Activated naive CD8-positive, alpha-beta T cell treated with anti-CD3 and anti-CD28 coated beads for 36 hours (primary cell): ENCODE measurements around the gene CCDC80. TPM values are rescaled to one million over a fixed set of nuclear protein-coding genes. Genes with fewer than 3 reads are reported as not detected.
A peak's percentile ranks its signal among the peaks of the same experiment; 100 is the strongest.

Experiments
- DNase-seq: peaks from one replicate; pipeline ENCODE4 v3.0.0; 2021
- H3K27ac Mint-ChIP-seq: one replicate; pipeline ENCODE4 v1.8.0; 2022; ENCODE audit warnings: mild to moderate bottlenecking, moderate library complexity, mixed read lengths
- H3K27me3 Mint-ChIP-seq: one replicate; pipeline ENCODE4 v1.8.0; 2022; ENCODE audit warnings: mild to moderate bottlenecking, mixed read lengths
- H3K36me3 Mint-ChIP-seq: one replicate; pipeline ENCODE4 v1.8.0; 2021; ENCODE audit warnings: mild to moderate bottlenecking, mixed read lengths
- H3K4me1 Mint-ChIP-seq: one replicate; pipeline ENCODE4 v1.8.0; 2021; ENCODE audit warnings: mixed read lengths
- H3K4me3 Mint-ChIP-seq: one replicate; pipeline ENCODE4 v1.8.0; 2022; ENCODE audit warnings: mild to moderate bottlenecking, moderate library complexity, mixed read lengths
- H3K9me3 Mint-ChIP-seq: one replicate; pipeline ENCODE4 v1.8.0; 2022; ENCODE audit warnings: mixed read lengths
- total RNA-seq, 2 experiments: library from RNA; stranded (reverse); gene quantifications; one replicate each; pipeline ENCODE4 v1.2.3, GENCODE V29; 2021

The CCDC80 gene
- not detected for total RNA-seq

- Mint-ChIP-seq H3K9me3 (no peaks in the 10 kb centered on the region), H3K27me3 (no peaks in the 10 kb centered on the region), H3K4me1 (peaks cover 14% of the 10 kb centered on the region), H3K27ac (no peak within 1 kb of the TSS), H3K4me3 (no peak within 1 kb of the TSS), H3K36me3 (no peaks in the 10 kb centered on the region)
- DNase-seq, result no peak
Observed at GRCh38 chr3:112640930-112641801, at the start of gene CCDC80. Gene CCDC80, minus strand, starts transcription at chr3:112641143. Its CDS starts 1,238 bp downstream, at chr3:112639905.

- Mint-ChIP-seq H3K9me3 (no peaks in the 10 kb centered on the region), H3K4me3 (no peak overlapping the region), H3K4me1 (peaks cover 10% of the 10 kb centered on the region), H3K27me3 (peaks cover 4% of the 10 kb centered on the region), H3K36me3 (no peaks in the 10 kb centered on the region), H3K27ac (no peak overlapping the region)
- DNase-seq, result no peak
Observed at GRCh38 chr3:112689989-112690388, 49.0 kb upstream of the CCDC80 start.

GRCh38 chr3:112689385-112689784, 48.4 kb upstream of the CCDC80 start:
- DNase-seq, result no peak

GRCh38 chr3:112688819-112689218, 47.9 kb upstream of the CCDC80 start:
- no peaks in the 10 kb centered on the region for H3K9me3 Mint-ChIP-seq
- H3K27me3 Mint-ChIP-seq, result peaks cover 10% of the 10 kb centered on the region
- DNase-seq, result no peak
- peaks cover 10% of the 10 kb centered on the region for H3K4me1 Mint-ChIP-seq
- no peaks in the 10 kb centered on the region for H3K36me3 Mint-ChIP-seq
- H3K4me3 Mint-ChIP-seq, result no peak overlapping the region
- no peak overlapping the region for H3K27ac Mint-ChIP-seq

More at GRCh38 chr3:112689385-112689784, 48.4 kb upstream of the CCDC80 start:
- no peak overlapping the region for H3K4me3 Mint-ChIP-seq
- H3K27ac Mint-ChIP-seq, result no peak overlapping the region
- H3K9me3 Mint-ChIP-seq, result no peaks in the 10 kb centered on the region
- H3K36me3 Mint-ChIP-seq, result no peaks in the 10 kb centered on the region
- peaks cover 10% of the 10 kb centered on the region for H3K4me1 Mint-ChIP-seq
- peaks cover 8% of the 10 kb centered on the region for H3K27me3 Mint-ChIP-seq

- peaks cover 10% of the 10 kb centered on the region for H3K27me3 Mint-ChIP-seq
- H3K4me1 Mint-ChIP-seq, result peaks cover 10% of the 10 kb centered on the region
- H3K9me3 Mint-ChIP-seq, result no peaks in the 10 kb centered on the region
- no peak overlapping the region for H3K4me3 Mint-ChIP-seq
- no peak overlapping the region for H3K27ac Mint-ChIP-seq
- DNase-seq, result no peak
- no peaks in the 10 kb centered on the region for H3K36me3 Mint-ChIP-seq
Observed at GRCh38 chr3:112688085-112688769, 47.3 kb upstream of the CCDC80 start.

GRCh38 chr3:112687616-112688015, 46.7 kb upstream of the CCDC80 start:
- H3K4me3 Mint-ChIP-seq, result no peak overlapping the region
- DNase-seq, result no peak
- H3K27me3 Mint-ChIP-seq, result peaks cover 10% of the 10 kb centered on the region
- no peaks in the 10 kb centered on the region for H3K9me3 Mint-ChIP-seq
- H3K36me3 Mint-ChIP-seq, result no peaks in the 10 kb centered on the region
- H3K27ac Mint-ChIP-seq, result no peak overlapping the region
- peaks cover 10% of the 10 kb centered on the region for H3K4me1 Mint-ChIP-seq

GRCh38 chr3:112687211-112687610, 46.3 kb upstream of the CCDC80 start:
- DNase-seq, result no peak
- H3K9me3 Mint-ChIP-seq, result no peaks in the 10 kb centered on the region
- H3K36me3 Mint-ChIP-seq, result no peaks in the 10 kb centered on the region
- H3K4me1 Mint-ChIP-seq, result peaks cover 10% of the 10 kb centered on the region
- peaks cover 10% of the 10 kb centered on the region for H3K27me3 Mint-ChIP-seq
- no peak overlapping the region for H3K4me3 Mint-ChIP-seq
- no peak overlapping the region for H3K27ac Mint-ChIP-seq

- no peak overlapping the region for H3K4me3 Mint-ChIP-seq
- H3K9me3 Mint-ChIP-seq, result no peaks in the 10 kb centered on the region
- H3K27ac Mint-ChIP-seq, result no peak overlapping the region
- peaks cover 10% of the 10 kb centered on the region for H3K27me3 Mint-ChIP-seq
- DNase-seq, result no peak
- H3K36me3 Mint-ChIP-seq, result no peaks in the 10 kb centered on the region
- peaks cover 13% of the 10 kb centered on the region for H3K4me1 Mint-ChIP-seq
Observed at GRCh38 chr3:112685956-112686799, 45.2 kb upstream of the CCDC80 start.

- H3K9me3 Mint-ChIP-seq, result no peaks in the 10 kb centered on the region
- peaks cover 10% of the 10 kb centered on the region for H3K27me3 Mint-ChIP-seq
- no peak for DNase-seq
- H3K27ac Mint-ChIP-seq, result no peak overlapping the region
- H3K4me3 Mint-ChIP-seq, result no peak overlapping the region
- no peaks in the 10 kb centered on the region for H3K36me3 Mint-ChIP-seq
- peaks cover 13% of the 10 kb centered on the region for H3K4me1 Mint-ChIP-seq
Observed at GRCh38 chr3:112685420-112685819, 44.5 kb upstream of the CCDC80 start.

- Mint-ChIP-seq H3K27ac (no peak overlapping the region), H3K4me1 (peaks cover 9% of the 10 kb centered on the region), H3K4me3 (no peak overlapping the region), H3K9me3 (peaks cover 4% of the 10 kb centered on the region), H3K27me3 (peaks cover 18% of the 10 kb centered on the region), H3K36me3 (no peaks in the 10 kb centered on the region)
- no peak for DNase-seq
Observed at GRCh38 chr3:112682361-112682760, 41.4 kb upstream of the CCDC80 start.

GRCh38 chr3:112681822-112682325, 40.9 kb upstream of the CCDC80 start:
- H3K4me1 Mint-ChIP-seq, result peaks cover 13% of the 10 kb centered on the region
- H3K36me3 Mint-ChIP-seq, result no peaks in the 10 kb centered on the region
- H3K27me3 Mint-ChIP-seq, result peaks cover 18% of the 10 kb centered on the region
- no peak for DNase-seq
- no peak overlapping the region for H3K4me3 Mint-ChIP-seq
- H3K9me3 Mint-ChIP-seq, result peaks cover 4% of the 10 kb centered on the region
- no peak overlapping the region for H3K27ac Mint-ChIP-seq

- H3K27ac Mint-ChIP-seq, result peak overlapping the region; percentile 76
- peak overlapping the region; percentile 54 for H3K4me3 Mint-ChIP-seq
- DNase-seq, result peak; percentile 88
- H3K9me3 Mint-ChIP-seq, result peaks cover 4% of the 10 kb centered on the region
- peaks cover 54% of the 10 kb centered on the region for H3K4me1 Mint-ChIP-seq
- no peaks in the 10 kb centered on the region for H3K36me3 Mint-ChIP-seq
- peaks cover 26% of the 10 kb centered on the region for H3K27me3 Mint-ChIP-seq
Observed at GRCh38 chr3:112676659-112677234, 35.8 kb upstream of the CCDC80 start.

GRCh38 chr3:112675943-112676535, 35.1 kb upstream of the CCDC80 start:
- Mint-ChIP-seq H3K4me3 (peak overlapping the region; percentile 54), H3K27ac (peak overlapping the region; percentile 76), H3K9me3 (peaks cover 4% of the 10 kb centered on the region), H3K4me1 (peaks cover 59% of the 10 kb centered on the region), H3K27me3 (peaks cover 26% of the 10 kb centered on the region), H3K36me3 (no peaks in the 10 kb centered on the region)
- no peak for DNase-seq

- peaks cover 4% of the 10 kb centered on the region for H3K9me3 Mint-ChIP-seq
- no peaks in the 10 kb centered on the region for H3K36me3 Mint-ChIP-seq
- H3K27ac Mint-ChIP-seq, result no peak overlapping the region
- no peak for DNase-seq
- no peak overlapping the region for H3K4me3 Mint-ChIP-seq
- H3K27me3 Mint-ChIP-seq, result peaks cover 26% of the 10 kb centered on the region
- H3K4me1 Mint-ChIP-seq, result peaks cover 59% of the 10 kb centered on the region
Observed at GRCh38 chr3:112675349-112675748, 34.4 kb upstream of the CCDC80 start.
